Stimulated activated effector memory CD8-positive, alpha-beta T cell treated with anti-CD3 and anti-CD28 coated beads, Interleukin-12 subunit alpha, Interleukin-12 subunit beta, amount 100 ng/mL, for 72 hours (primary cell): ENCODE measurements around the gene MAG.

ENCODE experiments used
- ATAC-seq: fragments of 150-1000 bp; cut with Tn5 transposase; 2 replicates; pipeline ENCODE4 v1.10.0; 2021
- DNase-seq, 2 donors: peaks; one replicate each; pipeline ENCODE4 v3.0.0; 2021 to 2022; ENCODE audit warnings: low spot score in 2 of 2
- H3K27ac Mint-ChIP-seq: one replicate; pipeline ENCODE4 v1.8.0; 2022; ENCODE audit warnings: mild to moderate bottlenecking, mixed read lengths
- H3K36me3 Mint-ChIP-seq: one replicate; pipeline ENCODE4 v1.8.0; 2022; ENCODE audit warnings: mild to moderate bottlenecking, mixed read lengths
- H3K4me1 Mint-ChIP-seq: one replicate; pipeline ENCODE4 v1.8.0; 2022; ENCODE audit warnings: mixed read lengths
- H3K4me3 Mint-ChIP-seq: one replicate; pipeline ENCODE4 v1.8.0; 2022; ENCODE audit warnings: mild to moderate bottlenecking, mixed read lengths
- H3K9me3 Mint-ChIP-seq: one replicate; pipeline ENCODE4 v1.8.0; 2022; ENCODE audit warnings: mixed read lengths

MAG gene

DNA sequence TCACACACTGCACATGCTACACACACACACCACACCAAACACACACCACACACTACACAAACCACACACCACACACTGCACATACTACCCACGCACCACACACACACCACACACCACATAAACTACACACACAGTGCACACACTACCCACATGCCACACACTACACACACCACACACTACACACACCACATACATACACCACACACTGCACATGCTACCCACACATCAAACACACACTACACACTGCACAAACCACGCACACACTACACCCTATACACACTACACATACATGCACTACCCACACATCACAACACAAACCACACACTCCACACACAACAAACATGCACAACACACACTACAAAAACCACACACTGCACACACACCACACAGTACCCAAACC lies 6.0 kb downstream of the MAG start:
- H3K27ac Mint-ChIP-seq, result no peak overlapping the region
- H3K4me1 Mint-ChIP-seq, result peaks cover 6% of the 10 kb centered on the region
- no peak for ATAC-seq
- H3K36me3 Mint-ChIP-seq, result no peaks in the 10 kb centered on the region
- no peaks in the 10 kb centered on the region for H3K9me3 Mint-ChIP-seq
- H3K4me3 Mint-ChIP-seq, result no peak overlapping the region
- no peak for DNase-seq

DNA sequence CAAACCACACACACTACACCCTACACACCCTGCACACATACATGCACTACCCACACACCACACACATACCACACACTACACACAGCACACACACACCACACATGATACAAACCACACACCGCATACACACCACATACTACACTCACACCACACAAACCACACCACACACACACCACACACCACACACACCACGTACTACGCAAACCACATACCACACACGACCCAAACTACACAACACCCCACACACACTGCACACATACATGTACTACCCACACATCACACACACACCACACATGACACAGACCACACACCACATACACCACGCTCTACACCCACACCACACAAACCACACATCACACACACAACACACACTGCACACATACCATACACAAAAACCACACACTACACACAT lies 6.6 kb downstream of the MAG start:
- H3K4me3 Mint-ChIP-seq, result no peak overlapping the region
- DNase-seq (no peak), ATAC-seq (no peak)
- no peaks in the 10 kb centered on the region for H3K9me3 Mint-ChIP-seq
- H3K27ac Mint-ChIP-seq, result no peak overlapping the region
- H3K36me3 Mint-ChIP-seq, result no peaks in the 10 kb centered on the region
- peaks cover 6% of the 10 kb centered on the region for H3K4me1 Mint-ChIP-seq

DNA sequence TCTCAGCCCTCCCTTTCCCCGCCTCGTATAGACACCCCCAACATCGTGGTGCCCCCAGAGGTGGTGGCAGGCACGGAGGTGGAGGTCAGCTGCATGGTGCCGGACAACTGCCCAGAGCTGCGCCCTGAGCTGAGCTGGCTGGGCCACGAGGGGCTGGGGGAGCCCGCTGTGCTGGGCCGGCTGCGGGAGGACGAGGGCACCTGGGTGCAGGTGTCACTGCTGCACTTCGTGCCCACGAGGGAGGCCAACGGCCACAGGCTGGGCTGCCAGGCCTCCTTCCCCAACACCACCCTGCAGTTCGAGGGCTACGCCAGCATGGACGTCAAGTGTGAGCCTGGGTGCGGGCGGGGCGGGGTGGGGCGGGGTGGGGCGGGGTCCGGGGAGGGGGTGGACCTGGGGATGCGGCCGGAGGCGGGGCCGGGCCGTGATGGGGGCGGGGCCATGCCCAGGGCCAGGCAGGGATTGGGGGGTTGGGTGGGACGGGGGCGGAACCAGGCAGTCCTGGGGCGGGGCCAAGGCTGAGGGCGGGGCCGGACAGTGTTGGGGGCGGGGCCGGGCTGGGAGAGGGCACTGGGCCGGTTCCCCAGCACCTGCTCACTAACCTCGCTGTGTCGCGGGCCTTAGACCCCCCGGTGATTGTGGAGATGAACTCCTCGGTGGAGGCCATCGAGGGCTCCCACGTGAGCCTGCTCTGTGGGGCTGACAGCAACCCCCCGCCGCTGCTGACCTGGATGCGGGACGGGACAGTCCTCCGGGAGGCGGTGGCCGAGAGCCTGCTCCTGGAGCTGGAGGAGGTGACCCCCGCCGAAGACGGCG lies 7.8 kb downstream of the MAG start:
- no peaks in the 10 kb centered on the region for H3K36me3 Mint-ChIP-seq
- H3K9me3 Mint-ChIP-seq, result no peaks in the 10 kb centered on the region
- H3K27ac Mint-ChIP-seq, result no peak overlapping the region
- ATAC-seq (no peak), DNase-seq (no peak)
- peaks cover 6% of the 10 kb centered on the region for H3K4me1 Mint-ChIP-seq
- no peak overlapping the region for H3K4me3 Mint-ChIP-seq

DNA sequence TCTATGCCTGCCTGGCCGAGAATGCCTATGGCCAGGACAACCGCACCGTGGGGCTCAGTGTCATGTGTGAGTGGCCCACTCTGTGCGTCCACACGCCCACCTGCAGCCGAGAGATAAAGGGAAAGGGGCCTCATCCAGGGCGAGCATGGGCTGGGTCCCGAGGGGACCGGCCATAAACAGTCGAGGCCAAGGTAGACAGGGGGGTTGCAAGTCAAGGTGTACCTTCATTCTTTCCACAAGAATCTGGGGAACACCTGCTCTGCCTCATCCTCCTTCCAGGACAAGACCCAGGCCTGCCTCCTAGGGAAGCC lies 8.3 kb downstream of the MAG start:
- no peak overlapping the region for H3K4me3 Mint-ChIP-seq

DNA sequence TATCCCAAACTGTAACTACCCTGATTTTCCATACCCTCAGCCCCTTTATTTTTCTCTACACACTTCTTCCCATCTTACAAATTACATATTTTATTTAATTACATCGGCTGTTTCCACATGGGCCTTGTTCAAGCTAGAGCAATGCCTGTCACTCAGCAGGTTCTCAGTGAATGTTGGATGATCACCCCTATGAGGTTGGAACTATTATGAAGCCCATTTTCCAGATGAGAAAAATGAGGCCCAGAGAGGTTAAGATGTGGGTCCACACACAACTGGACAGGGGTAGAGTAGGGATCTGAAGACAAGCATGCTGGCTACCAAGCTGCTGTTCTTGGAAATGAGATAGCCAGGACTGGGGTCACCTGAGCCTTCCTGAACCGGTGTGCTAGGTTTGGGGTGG lies 10.0 kb downstream of the MAG start:
- H3K36me3 Mint-ChIP-seq, result no peaks in the 10 kb centered on the region
- no peak overlapping the region for H3K27ac Mint-ChIP-seq
- H3K4me3 Mint-ChIP-seq, result no peak overlapping the region
- DNase-seq (no peak), ATAC-seq (no peak)
- no peaks in the 10 kb centered on the region for H3K4me1 Mint-ChIP-seq
- H3K9me3 Mint-ChIP-seq, result no peaks in the 10 kb centered on the region

More for the DNA sequence above, 8.3 kb downstream of the MAG start:
- DNase-seq (no peak), ATAC-seq (no peak)
- H3K36me3 Mint-ChIP-seq, result no peaks in the 10 kb centered on the region
- H3K9me3 Mint-ChIP-seq, result no peaks in the 10 kb centered on the region
- no peak overlapping the region for H3K27ac Mint-ChIP-seq
- peaks cover 6% of the 10 kb centered on the region for H3K4me1 Mint-ChIP-seq

DNA sequence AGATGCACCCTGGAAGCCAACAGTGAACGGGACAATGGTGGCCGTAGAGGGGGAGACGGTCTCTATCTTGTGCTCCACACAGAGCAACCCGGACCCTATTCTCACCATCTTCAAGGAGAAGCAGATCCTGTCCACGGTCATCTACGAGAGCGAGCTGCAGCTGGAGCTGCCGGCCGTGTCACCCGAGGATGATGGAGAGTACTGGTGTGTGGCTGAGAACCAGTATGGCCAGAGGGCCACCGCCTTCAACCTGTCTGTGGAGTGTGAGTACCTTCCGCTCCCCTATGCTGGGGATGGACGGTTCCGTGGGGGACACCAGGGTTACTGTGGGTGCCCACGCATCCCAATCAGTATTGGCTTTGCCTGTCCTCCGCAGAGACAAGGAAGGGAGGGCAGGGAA lies 10.5 kb downstream of the MAG start:
- Mint-ChIP-seq H3K9me3 (no peaks in the 10 kb centered on the region), H3K4me3 (no peak overlapping the region), H3K4me1 (no peaks in the 10 kb centered on the region), H3K27ac (no peak overlapping the region), H3K36me3 (no peaks in the 10 kb centered on the region)
- ATAC-seq (no peak), DNase-seq (no peak)

DNA sequence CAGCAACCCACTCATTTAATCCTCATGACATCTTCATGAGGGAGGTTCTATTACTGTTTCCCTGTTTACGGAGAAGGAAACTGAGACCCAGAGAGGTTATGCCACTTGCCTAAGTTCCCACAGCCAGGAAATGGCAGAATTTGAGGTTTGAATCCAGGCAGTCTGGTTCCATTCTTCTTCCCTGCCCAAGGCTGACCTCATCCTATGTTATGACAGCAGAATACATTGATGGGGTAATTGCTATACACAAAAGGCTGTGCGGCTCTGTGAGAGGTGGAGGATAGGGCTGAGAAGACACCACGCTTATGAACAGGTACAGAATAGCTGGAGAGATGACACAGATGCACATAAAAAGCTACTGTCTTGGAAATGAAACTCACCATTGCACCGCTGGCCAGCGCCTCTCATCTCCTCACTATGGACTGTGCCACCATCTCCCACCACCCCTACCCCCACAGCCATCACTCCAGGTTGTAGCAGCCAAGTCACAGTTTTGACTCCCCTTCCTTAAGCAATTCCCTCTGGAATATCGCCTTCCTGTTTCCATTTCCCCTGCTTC lies 11.5 kb downstream of the MAG start:
- no peak overlapping the region for H3K4me3 Mint-ChIP-seq
- no peaks in the 10 kb centered on the region for H3K9me3 Mint-ChIP-seq
- DNase-seq (no peak), ATAC-seq (no peak)
- H3K27ac Mint-ChIP-seq, result no peak overlapping the region
- no peaks in the 10 kb centered on the region for H3K36me3 Mint-ChIP-seq
- H3K4me1 Mint-ChIP-seq, result no peaks in the 10 kb centered on the region

DNA sequence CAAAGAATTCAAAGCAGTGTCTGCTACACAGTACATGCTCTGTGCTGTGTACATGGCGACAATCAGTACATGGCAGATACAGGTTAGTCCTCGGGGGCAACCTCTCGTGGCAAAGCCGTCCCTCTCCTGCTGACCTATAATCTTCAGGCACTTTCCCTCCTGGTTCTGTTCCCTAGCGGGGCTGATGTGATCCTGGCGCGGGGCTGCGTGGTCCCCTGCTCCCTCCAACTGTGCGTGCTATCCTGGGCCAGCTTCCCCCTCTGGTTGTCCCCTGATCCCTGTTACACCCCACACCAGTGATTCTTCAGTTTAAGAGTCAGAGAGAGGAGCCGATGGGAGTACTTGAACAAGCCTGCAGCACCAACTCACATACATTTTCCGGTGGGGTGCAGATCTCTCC lies 12.1 kb downstream of the MAG start:
- ATAC-seq (no peak), DNase-seq (no peak)
- Mint-ChIP-seq H3K27ac (no peak overlapping the region), H3K4me3 (no peak overlapping the region), H3K36me3 (no peaks in the 10 kb centered on the region), H3K4me1 (no peaks in the 10 kb centered on the region), H3K9me3 (no peaks in the 10 kb centered on the region)

DNA sequence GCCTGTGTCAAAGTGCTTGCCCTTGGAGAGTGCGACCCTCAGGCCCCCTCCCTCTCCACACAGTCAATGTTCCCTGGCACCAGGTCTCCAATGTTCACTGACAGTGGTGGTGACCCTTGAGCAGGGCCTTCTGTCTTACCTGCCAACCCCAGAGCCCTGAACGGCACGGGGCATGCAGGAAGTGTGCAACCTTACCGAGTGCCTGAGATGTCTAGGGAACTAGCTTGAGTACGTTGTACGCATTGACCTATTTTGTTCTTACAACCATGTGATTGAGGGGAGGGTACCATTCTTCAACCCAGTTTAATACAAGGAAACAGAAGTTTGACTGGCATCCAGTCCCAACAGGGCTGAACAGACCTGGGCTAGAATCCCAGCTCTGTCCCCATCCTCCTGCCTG lies 13.2 kb downstream of the MAG start:
- H3K4me3 Mint-ChIP-seq, result no peak overlapping the region

DNA sequence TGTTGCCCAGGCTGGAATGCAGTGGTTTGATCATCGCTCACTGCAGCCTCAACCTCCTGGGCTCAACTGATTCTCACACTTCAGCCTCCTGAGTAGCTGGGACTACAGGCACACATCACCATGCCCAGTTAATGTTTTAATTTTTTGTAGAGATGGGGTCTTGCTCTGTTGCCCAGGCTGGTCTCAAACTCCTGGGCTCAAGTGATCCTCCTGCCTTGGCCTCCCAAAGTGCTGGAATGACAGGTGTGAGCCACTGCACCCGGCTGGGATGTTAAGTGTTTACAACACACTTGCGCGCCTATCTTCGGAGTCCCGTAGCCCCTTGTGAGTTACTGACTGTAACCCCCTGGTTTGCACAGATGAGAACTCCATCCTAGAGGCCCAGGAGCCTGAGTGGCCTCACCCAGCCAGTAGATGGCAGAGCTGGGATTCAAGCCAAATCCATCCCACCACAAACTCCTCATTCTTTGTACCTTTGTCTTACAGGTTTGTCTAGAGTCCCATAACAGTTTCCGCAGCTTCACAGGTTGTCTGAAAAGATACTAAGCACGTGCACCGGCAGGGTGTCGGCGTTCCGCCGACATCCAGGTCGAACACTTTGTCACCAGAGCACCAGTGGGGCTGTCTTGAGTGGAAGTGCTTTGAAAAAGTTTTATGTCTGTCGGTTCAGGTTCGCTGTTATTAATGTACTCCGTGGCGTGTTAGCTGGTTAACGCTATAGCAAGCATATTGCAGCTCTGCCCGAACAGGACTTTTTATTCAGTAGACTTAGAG lies 14.7 kb downstream of the MAG start:
- Mint-ChIP-seq H3K4me3 (no peak overlapping the region), H3K36me3 (no peaks in the 10 kb centered on the region), H3K27ac (no peak overlapping the region), H3K9me3 (no peaks in the 10 kb centered on the region), H3K4me1 (no peaks in the 10 kb centered on the region)
- no peak for ATAC-seq
- no peak for DNase-seq

More for the DNA sequence above, 13.2 kb downstream of the MAG start:
- Mint-ChIP-seq H3K9me3 (no peaks in the 10 kb centered on the region), H3K4me1 (no peaks in the 10 kb centered on the region), H3K27ac (no peak overlapping the region), H3K36me3 (no peaks in the 10 kb centered on the region)
- ATAC-seq, result no peak
- DNase-seq, result no peak

DNA sequence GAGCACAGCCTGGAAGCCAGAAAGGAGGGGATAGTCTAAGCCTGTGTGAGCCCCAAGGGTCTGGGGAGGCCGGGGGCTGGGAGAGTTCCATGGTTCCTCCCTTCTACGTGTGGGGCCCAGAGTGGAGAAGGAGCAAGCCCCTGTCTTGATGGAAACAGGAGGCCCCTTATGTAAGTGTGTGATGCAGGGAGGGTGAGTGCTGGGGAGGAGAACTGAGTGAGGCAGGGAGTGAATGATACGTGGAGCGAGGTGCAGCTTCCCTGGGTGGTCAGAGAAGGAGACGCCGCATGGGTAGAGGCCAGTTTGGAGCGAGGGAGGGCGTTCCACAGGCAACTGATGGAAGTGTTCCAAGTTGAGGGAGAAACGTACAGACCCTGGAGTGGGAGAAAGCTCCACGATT lies 16.0 kb downstream of the MAG start:
- DNase-seq, result no peak
- Mint-ChIP-seq H3K4me3 (no peak overlapping the region), H3K4me1 (no peaks in the 10 kb centered on the region), H3K27ac (no peak overlapping the region), H3K36me3 (no peaks in the 10 kb centered on the region), H3K9me3 (no peaks in the 10 kb centered on the region)
- ATAC-seq, result no peak

DNA sequence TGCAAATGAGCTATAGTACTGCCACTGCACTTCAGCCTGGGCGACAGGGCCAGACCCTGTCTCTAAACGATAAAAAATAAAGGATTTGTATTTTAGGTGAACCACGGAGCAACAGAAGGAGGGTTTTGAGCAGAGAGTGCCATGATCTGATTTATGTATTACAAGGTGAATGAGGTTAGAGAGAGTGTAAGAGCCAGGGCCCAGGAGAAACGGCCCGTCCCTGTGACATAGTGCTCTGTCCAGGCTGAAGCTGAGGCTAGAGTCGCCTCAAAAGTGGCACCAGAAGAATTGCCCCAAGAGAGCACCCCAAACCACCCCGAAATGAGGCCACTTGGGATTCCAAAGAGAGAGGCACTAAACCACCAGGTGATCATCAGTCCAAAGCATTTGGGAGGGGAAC lies 16.9 kb downstream of the MAG start:
- ATAC-seq (no peak), DNase-seq (no peak)
- H3K27ac Mint-ChIP-seq, result peak overlapping the region; percentile 8
- H3K4me3 Mint-ChIP-seq, result no peak overlapping the region
- no peaks in the 10 kb centered on the region for H3K36me3 Mint-ChIP-seq
- no peaks in the 10 kb centered on the region for H3K9me3 Mint-ChIP-seq
- H3K4me1 Mint-ChIP-seq, result no peaks in the 10 kb centered on the region

DNA sequence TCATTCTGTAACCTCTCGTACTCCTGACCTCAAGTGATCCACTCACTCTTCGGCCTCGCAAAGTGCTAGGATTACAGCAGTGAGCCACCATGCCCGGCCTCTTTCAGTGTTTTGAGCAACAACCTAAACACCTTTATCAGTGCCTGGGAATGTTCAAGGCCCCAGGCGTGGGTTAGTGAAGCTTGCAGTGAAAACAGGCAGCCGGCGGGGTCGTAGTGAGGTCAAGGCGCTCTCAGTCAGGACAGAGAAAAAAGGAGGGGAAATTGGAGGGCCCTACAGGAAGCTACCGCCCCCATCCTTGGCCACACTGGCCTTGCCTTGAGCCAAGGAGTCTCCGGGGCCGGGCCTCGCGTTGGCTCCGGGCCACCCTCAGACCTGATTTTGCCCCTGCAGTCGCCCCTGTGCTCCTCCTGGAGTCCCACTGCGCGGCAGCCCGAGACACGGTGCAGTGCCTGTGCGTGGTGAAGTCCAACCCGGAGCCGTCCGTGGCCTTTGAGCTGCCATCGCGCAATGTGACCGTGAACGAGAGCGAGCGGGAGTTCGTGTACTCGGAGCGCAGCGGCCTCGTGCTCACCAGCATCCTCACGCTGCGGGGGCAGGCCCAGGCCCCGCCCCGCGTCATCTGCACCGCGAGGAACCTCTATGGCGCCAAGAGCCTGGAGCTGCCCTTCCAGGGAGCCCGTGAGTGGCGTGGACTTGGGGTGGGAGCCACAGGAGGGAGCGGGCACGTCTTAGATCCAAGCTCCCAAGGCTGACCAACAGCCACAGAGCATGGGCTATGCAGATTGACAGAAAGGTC lies 17.7 kb downstream of the MAG start:
- H3K36me3 Mint-ChIP-seq, result no peaks in the 10 kb centered on the region
- ATAC-seq, result no peak
- no peaks in the 10 kb centered on the region for H3K4me1 Mint-ChIP-seq
- H3K4me3 Mint-ChIP-seq, result no peak overlapping the region
- H3K27ac Mint-ChIP-seq, result no peak overlapping the region
- no peaks in the 10 kb centered on the region for H3K9me3 Mint-ChIP-seq
- DNase-seq, result no peak

DNA sequence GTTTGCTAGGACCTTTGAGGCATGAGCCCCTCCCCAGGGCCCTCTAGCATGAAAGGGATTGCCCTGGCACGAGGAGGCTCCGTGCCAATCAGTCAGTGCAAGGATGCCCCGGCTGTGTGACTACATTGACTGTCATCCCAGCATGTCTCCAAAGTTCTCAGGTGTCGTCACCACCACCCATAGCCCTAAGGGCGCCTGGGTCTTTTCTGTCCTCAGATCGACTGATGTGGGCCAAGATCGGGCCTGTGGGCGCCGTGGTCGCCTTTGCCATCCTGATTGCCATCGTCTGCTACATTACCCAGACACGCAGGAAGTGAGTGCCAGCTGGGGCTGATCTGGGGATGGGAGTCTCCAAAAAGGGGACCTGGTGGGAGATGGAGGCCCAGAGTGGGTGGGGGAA lies 18.4 kb downstream of the MAG start:
- DNase-seq (no peak), ATAC-seq (no peak)
- no peak overlapping the region for H3K27ac Mint-ChIP-seq
- no peaks in the 10 kb centered on the region for H3K9me3 Mint-ChIP-seq
- no peaks in the 10 kb centered on the region for H3K4me1 Mint-ChIP-seq
- no peak overlapping the region for H3K4me3 Mint-ChIP-seq
- H3K36me3 Mint-ChIP-seq, result no peaks in the 10 kb centered on the region

DNA sequence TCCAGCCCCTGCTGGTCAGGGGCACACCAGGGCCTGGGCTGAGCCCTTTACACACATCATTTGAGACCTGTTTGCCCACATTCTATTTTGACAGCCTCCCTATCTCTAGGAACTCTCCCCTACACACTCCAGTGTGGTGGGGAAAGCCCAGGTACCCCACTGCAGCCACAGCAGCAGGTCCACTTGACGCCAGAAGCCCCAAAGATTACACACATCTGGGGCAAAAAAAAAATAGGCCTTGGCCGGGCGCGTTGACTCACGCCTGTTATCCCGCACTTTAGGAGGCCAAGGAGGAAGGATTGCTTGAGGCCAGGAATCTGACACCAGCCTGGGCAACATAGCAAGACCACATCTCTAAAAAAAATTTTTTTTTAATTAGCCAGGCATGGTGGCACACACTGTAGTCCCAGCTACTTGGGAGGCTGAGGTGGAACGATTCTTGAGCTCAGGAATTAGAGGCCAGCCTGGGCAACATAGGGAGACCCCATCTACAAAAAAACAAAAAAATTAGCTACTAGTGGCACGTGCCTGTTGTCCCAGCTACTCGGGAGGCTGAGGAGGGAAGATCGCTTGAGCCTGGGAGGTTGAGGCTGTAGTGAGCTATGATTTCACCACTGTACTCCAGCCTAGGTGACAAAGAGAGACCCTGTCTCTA lies 19.0 kb downstream of the MAG start:
- ATAC-seq (no peak), DNase-seq (no peak)
- H3K4me1 Mint-ChIP-seq, result no peaks in the 10 kb centered on the region
- no peak overlapping the region for H3K4me3 Mint-ChIP-seq
- H3K9me3 Mint-ChIP-seq, result no peaks in the 10 kb centered on the region
- H3K27ac Mint-ChIP-seq, result peak overlapping the region; percentile 77
- no peaks in the 10 kb centered on the region for H3K36me3 Mint-ChIP-seq
